Transverse colon (tissue), 4 donors: ENCODE data around the gene IL12B. TPM values are rescaled to one million over a fixed set of nuclear protein-coding genes. Genes with fewer than 3 reads are reported as not detected.

Source experiments
- DNase-seq: peaks from one replicate; pipeline ENCODE4 v3.0.0-alpha.2; 2019
- H3K27ac ChIP-seq, 4 donors: fragments of 200-600 bp; sonication (generic); 2 replicates each; pipeline ENCODE4 v1.5.1; 2016 to 2018; ENCODE audit warnings: inconsistent platforms in 4 of 4
- H3K27me3 ChIP-seq: fragments of 200-600 bp; sonication (generic); 2 replicates; pipeline ENCODE4 v1.5.1; 2017; ENCODE audit warnings: inconsistent platforms
- H3K36me3 ChIP-seq, 4 donors: fragments of 200-600 bp; sonication (generic); 2 replicates each; pipeline ENCODE4 v1.5.1; 2017 to 2019; ENCODE audit warnings: inconsistent platforms in 4 of 4
- H3K4me1 ChIP-seq, 4 donors: fragments of 200-600 bp; sonication (generic); 2 replicates each; pipeline ENCODE4 v1.5.1; 2017 to 2020; ENCODE audit warnings: inconsistent platforms in 4 of 4
- H3K4me3 ChIP-seq, 4 donors: fragments of 200-600 bp; sonication (generic); 1 replicate in 1 of 4; 2 replicates in 3 of 4; pipeline versions ENCODE4 v1.5.1 to v1.6.1; 2017 to 2019; ENCODE audit warnings: inconsistent platforms in 4 of 4
- H3K9me3 ChIP-seq, 2 donors: fragments of 200-600 bp; sonication (generic); 2 replicates each; pipeline ENCODE4 v1.5.1; 2017 to 2019; ENCODE audit warnings: inconsistent platforms in 2 of 2
- CTCF ChIP-seq, 5 experiments: fragments of 200-600 bp in 3 of 5; fragments of 450-650 bp in 2 of 5; sonication (generic) in 3 of 5; IDR thresholded peaks; 1 replicate in 2 of 5; 2 replicates in 3 of 5; pipeline ENCODE4 v1.5.1; 2016 to 2017; ENCODE audit warnings: antibody characterized with exemption in 5 of 5, inconsistent platforms in 3 of 5, mild to moderate bottlenecking in 2 of 5, moderate library complexity in 1 of 5
- EP300 ChIP-seq: sonication (generic); formaldehyde crosslinking; IDR thresholded peaks from one replicate; pipeline ENCODE4 v1.6.1; 2017; ENCODE audit warnings: antibody characterized with exemption, low read depth
- POLR2A ChIP-seq: fragments of 450-650 bp; IDR thresholded peaks from one replicate; pipeline ENCODE4 v1.6.1; 2016; ENCODE audit warnings: antibody characterized with exemption, mild to moderate bottlenecking, moderate library complexity
- POLR2AphosphoS5 ChIP-seq, 3 donors: sonication (generic); formaldehyde crosslinking; IDR thresholded peaks; one replicate each; pipeline ENCODE4 v1.6.1; 2016; ENCODE audit warnings: antibody characterized with exemption in 3 of 3
- WGBS, 2 donors: methylation state at CpG; one replicate each; pipeline ENCODE4 v1.1.5; 2018; ENCODE audit warnings: low coverage in 1 of 2; 5-methylcytosine and 5-hydroxymethylcytosine counted together
- in situ Hi-C, 4 donors: fragments of 200-750 bp; cut with MboI; loops; one replicate each; pipeline versions ENCODE4 v1.15.0 to v1.15.1; 2017; ENCODE audit warnings: low sequenced_read_pairs in 3 of 4, low pct_ligation_motif_present in 1 of 4, low pct_unique_long_range_greater_than_20kb in 1 of 4
- intact Hi-C: fragments of 100-400 bp; cut with DNase I; formaldehyde crosslinking; loops from one replicate; pipeline ENCODE4 v1.15.1; 2023; ENCODE audit warnings: low total_unique reads
- total RNA-seq, 4 donors: library from RNA; depleted of rRNA; stranded (reverse); fragments of >200 nt; gene quantifications; one replicate each; pipeline ENCODE4 v1.1.0, GENCODE V29; 2016

The IL12B gene
- total RNA-seq, 4 donors from 2014 or later: not detected

GRCh38 chr5:159319832-159320231, 10.5 kb downstream of the IL12B start:
- no peak overlapping the region for H3K4me3 ChIP-seq
- no peaks in the 10 kb centered on the region for H3K9me3 ChIP-seq
- intact Hi-C loops (loop anchor here (5.0 kb wide), 1 partner anchor 658 kb away; no protein-coding TSS in a partner anchor), in situ Hi-C loops (loop anchor here in 2 of 4 donors (10.0 to 25.0 kb wide), 2 partner anchors 165 to 667 kb away; no protein-coding TSS in a partner anchor)
- TF ChIP-seq CTCF (IDR thresholded peaks at IDR 0.05) (no peak), POLR2AphosphoS5 (IDR thresholded peaks at IDR 0.05) (no peak), POLR2A (no peak), EP300 (no peak)
- no peaks in the 10 kb centered on the region for H3K36me3 ChIP-seq
- no peak for DNase-seq
- H3K27ac ChIP-seq: no peak overlapping the region
- no peaks in the 10 kb centered on the region for H3K27me3 ChIP-seq
- WGBS, 2 donors: 61 to 64% methylated on average over 2 of the region's 2 CpGs
- no peaks in the 10 kb centered on the region for H3K4me1 ChIP-seq

GRCh38 chr5:159319363-159319762, 10.9 kb downstream of the IL12B start:
- 50 to 72% methylated on average over 2 to 3 of the region's 3 CpGs for WGBS, 2 donors
- Histone ChIP-seq H3K27me3 (no peaks in the 10 kb centered on the region), H3K27ac (no peak overlapping the region), H3K4me3 (no peak overlapping the region), H3K9me3 (no peaks in the 10 kb centered on the region), H3K36me3 (no peaks in the 10 kb centered on the region), H3K4me1 (no peaks in the 10 kb centered on the region)
- no peak for TF ChIP-seq EP300
- TF ChIP-seq POLR2AphosphoS5 (IDR thresholded peaks at IDR 0.05): no peak
- intact Hi-C loops (loop anchor here (5.0 kb wide), 1 partner anchor 657 kb away; no protein-coding TSS in a partner anchor), in situ Hi-C loops (loop anchor here in 2 of 4 donors (10.0 to 25.0 kb wide), 2 partner anchors 165 to 668 kb away; no protein-coding TSS in a partner anchor)
- no peak for DNase-seq

GRCh38 chr5:159318448-159318847, 11.8 kb downstream of the IL12B start:
- intact Hi-C loops (loop anchor here (5.0 kb wide), 1 partner anchor 656 kb away; no protein-coding TSS in a partner anchor), in situ Hi-C loops (loop anchor here in 2 of 4 donors (10.0 to 25.0 kb wide), 2 partner anchors 164 to 669 kb away; no protein-coding TSS in a partner anchor)
- Histone ChIP-seq H3K4me3 (no peak overlapping the region), H3K4me1 (no peaks in the 10 kb centered on the region), H3K27me3 (no peaks in the 10 kb centered on the region), H3K9me3 (no peaks in the 10 kb centered on the region), H3K36me3 (no peaks in the 10 kb centered on the region), H3K27ac (no peak overlapping the region)
- 60 to 77% methylated on average over 3 to 4 of the region's 4 CpGs for WGBS, 2 donors
- TF ChIP-seq POLR2A (no peak), EP300 (no peak), POLR2AphosphoS5 (IDR thresholded peaks at IDR 0.05) (no peak), CTCF (IDR thresholded peaks at IDR 0.05) (no peak)
- DNase-seq: no peak

- no peaks in the 10 kb centered on the region for H3K9me3 ChIP-seq
- in situ Hi-C loops (loop anchor here in 2 of 4 donors (10.0 to 25.0 kb wide), 2 partner anchors 163 to 669 kb away; no protein-coding TSS in a partner anchor), intact Hi-C loops (loop anchor here (5.0 kb wide), 1 partner anchor 656 kb away; no protein-coding TSS in a partner anchor)
- H3K4me1 ChIP-seq: no peaks in the 10 kb centered on the region
- no peak for DNase-seq
- no peak overlapping the region for H3K27ac ChIP-seq
- no peak for TF ChIP-seq POLR2AphosphoS5 (IDR thresholded peaks at IDR 0.05)
- TF ChIP-seq POLR2A: no peak
- TF ChIP-seq CTCF (IDR thresholded peaks at IDR 0.05): no peak
- TF ChIP-seq EP300: no peak
- no peaks in the 10 kb centered on the region for H3K36me3 ChIP-seq
- 77 to 78% methylated on average over 2 of the region's 2 CpGs for WGBS, 2 donors
- H3K4me3 ChIP-seq: no peak overlapping the region
- no peaks in the 10 kb centered on the region for H3K27me3 ChIP-seq
Measured at GRCh38 chr5:159317849-159318248, 12.4 kb downstream of the IL12B start.
